ENCODE results near the gene EIF1. TPM values are rescaled to one million over a fixed set of nuclear protein-coding genes. Genes with fewer than 3 reads are reported as not detected.

The EIF1 gene
- total RNA-seq, 5 donors from 2014 or later (not counting 1 experiment from before 2014, with no cell fraction given): 962 to 2,431 (median 988) TPM

DNA sequence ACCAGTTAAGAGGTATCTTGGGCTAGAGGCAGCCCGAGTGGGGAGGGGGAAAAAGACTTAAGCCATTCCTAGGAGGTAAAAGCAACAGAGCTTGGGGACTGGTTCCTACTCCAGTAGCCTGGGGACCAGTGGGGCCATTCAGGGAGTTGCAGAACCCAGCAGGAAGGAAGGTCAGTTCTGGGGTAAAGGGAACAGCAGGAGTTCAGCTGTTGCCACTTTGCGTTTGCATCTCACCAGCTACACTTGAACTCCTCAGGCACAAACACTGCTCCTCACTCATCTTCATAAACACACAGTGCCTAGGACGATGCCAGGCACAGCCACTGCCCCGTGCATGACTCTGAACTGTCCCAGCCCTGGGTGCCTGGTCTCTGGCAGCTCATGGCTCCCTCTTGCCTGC is 41.8 kb downstream of the EIF1 start:
- Mint-ChIP-seq H3K27me3 (peaks cover 24 to 49% of the 10 kb centered on the region in 2 donors), H3K4me1 (peaks cover 0 to 9% (median 4%) of the 10 kb centered on the region in 3 donors), H3K9me3 (no peaks in the 10 kb centered on the region), H3K36me3 (no peaks in the 10 kb centered on the region), H3K27ac (no peak overlapping the region), H3K4me3 (no peak overlapping the region)
- no peak for DNase-seq
- H3K36me3 ChIP-seq (ENCODE audit: control insufficient read depth in 2 of 2, extremely low read depth in 1 of 2, insufficient read depth in 1 of 2, low read length in 1 of 2): no peaks in the 10 kb centered on the region
- POLR2A ChIA-PET: no interaction called here
- H3K27me3 ChIP-seq (replicated peaks in 1 of 2; ENCODE audit: control insufficient read depth in 2 of 2, extremely low read depth in 1 of 2, insufficient read depth in 2 of 2, low read length in 1 of 2): peaks cover 6 to 68% of the 10 kb centered on the region in 2 experiments
- CTCF ChIA-PET: interaction anchor here in 1 of 2 donors (1.1 kb wide), 1 partner anchor 31 kb away, joined by 3 read pairs; no protein-coding TSS in a partner anchor
- H3K4me3 ChIP-seq (ENCODE audit: control insufficient read depth in 1 of 2, extremely low read depth in 1 of 2, low read length in 1 of 2): no peak overlapping the region
- no peak overlapping the region for H3K27ac ChIP-seq (ENCODE audit: low read length)
- H3K9me3 ChIP-seq: no peaks in the 10 kb centered on the region
- 19% methylated on average over 3 of the region's 4 CpGs for WGBS (ENCODE audit: insufficient coverage)
- no peak for ATAC-seq (replicated peaks in 1 of 4)
- H3K4me1 ChIP-seq (ENCODE audit: control insufficient read depth in 1 of 2, extremely low read depth in 1 of 2, insufficient read depth in 2 of 2, low read length in 2 of 2): peaks cover 2 to 16% of the 10 kb centered on the region in 2 experiments

DNA sequence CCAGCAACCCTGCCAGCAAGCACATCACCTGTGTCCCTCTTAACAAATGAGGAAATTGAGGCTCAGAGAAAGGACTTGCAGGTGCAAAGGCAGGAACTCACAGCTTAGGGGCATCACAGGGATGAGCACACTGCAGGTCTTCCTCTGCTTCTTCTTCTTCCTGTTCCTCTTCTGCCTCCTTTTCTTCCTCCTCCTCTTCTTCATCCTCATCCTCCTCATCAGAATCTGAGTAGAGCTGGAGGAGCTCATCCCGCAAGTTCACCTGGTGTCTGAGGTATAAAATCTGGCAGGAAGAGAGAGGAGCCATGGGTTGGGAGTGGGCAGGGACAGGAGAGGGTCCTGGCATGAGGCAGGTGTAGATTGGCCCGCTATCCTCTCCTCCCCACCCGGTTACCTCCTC is 43.2 kb downstream of the EIF1 start:
- Mint-ChIP-seq H3K4me1 (peaks cover 0 to 9% (median 4%) of the 10 kb centered on the region in 3 donors), H3K36me3 (no peaks in the 10 kb centered on the region), H3K9me3 (no peaks in the 10 kb centered on the region), H3K27ac (no peak overlapping the region), H3K27me3 (peaks cover 36 to 58% of the 10 kb centered on the region in 2 donors), H3K4me3 (no peak overlapping the region)
- POLR2A ChIA-PET: no interaction called here
- Histone ChIP-seq H3K9me3 (no peaks in the 10 kb centered on the region), H3K36me3 (ENCODE audit: control insufficient read depth in 2 of 2, extremely low read depth in 1 of 2, insufficient read depth in 1 of 2, low read length in 1 of 2) (no peaks in the 10 kb centered on the region), H3K27ac (ENCODE audit: low read length) (no peak overlapping the region), H3K4me3 (ENCODE audit: control insufficient read depth in 1 of 2, extremely low read depth in 1 of 2, low read length in 1 of 2) (no peak overlapping the region), H3K4me1 (ENCODE audit: control insufficient read depth in 1 of 2, extremely low read depth in 1 of 2, insufficient read depth in 2 of 2, low read length in 2 of 2) (peaks cover 2 to 16% of the 10 kb centered on the region in 2 experiments), H3K27me3 (replicated peaks in 1 of 2; ENCODE audit: control insufficient read depth in 2 of 2, extremely low read depth in 1 of 2, insufficient read depth in 2 of 2, low read length in 1 of 2) (peaks cover 6 to 77% of the 10 kb centered on the region in 2 experiments)
- no peak for ATAC-seq (replicated peaks in 1 of 4)
- CTCF ChIA-PET: no interaction called here
- WGBS (ENCODE audit: insufficient coverage): no CpG with 5 or more reads among the region's 3 CpGs
- no peak for DNase-seq

DNA sequence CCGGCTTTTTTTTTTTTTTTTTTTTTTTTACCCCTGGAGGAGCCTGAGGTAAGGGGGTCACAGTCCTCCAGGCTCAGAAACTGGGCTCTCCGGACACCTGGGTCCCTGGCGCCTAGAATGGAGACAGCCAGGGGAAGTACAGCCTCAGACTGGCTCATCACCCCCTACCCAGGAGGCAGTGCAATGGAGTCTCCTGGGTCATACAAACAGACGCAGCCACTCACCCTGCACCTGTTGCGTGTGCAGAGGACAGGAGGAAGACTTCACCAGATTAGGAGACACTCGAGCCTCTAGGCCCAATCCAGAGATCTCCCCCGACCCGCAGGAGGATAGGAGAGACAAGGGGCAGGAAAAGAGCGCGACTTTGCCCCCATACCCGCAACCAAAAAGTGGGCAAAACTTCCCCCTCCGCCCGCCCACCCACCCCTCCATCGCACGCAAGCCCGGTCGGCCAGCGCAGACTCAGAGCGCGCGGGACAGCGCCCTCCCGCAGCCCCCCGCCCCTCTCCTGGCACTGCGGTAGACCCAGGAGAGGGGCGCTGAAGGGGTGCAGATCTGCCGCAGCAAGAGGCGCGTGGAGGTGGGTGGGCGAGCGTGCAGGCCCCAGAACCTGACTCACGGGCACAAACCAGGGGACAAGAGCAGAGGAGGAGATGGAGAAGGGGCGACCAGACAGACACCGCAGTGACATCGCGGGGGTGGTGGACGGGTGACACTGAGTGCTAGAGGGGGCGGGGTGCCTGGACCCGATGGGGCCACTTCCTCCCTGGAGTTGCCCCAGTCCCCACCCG is 44.9 kb downstream of the EIF1 start:
- H3K4me1 Mint-ChIP-seq: peaks cover 0 to 12% (median 4%) of the 10 kb centered on the region in 3 donors
- ChIA-PET CTCF (no interaction called here), POLR2A (no interaction called here)
- H3K9me3 Mint-ChIP-seq: no peaks in the 10 kb centered on the region
- H3K27ac Mint-ChIP-seq: no peak overlapping the region
- peak overlapping the region; percentile 32 to 62 (median 59) for H3K4me3 Mint-ChIP-seq
- H3K9me3 ChIP-seq: no peaks in the 10 kb centered on the region
- H3K27me3 ChIP-seq (replicated peaks in 1 of 2; ENCODE audit: control insufficient read depth in 2 of 2, extremely low read depth in 1 of 2, insufficient read depth in 2 of 2, low read length in 1 of 2): peaks cover 6 to 74% of the 10 kb centered on the region in 2 experiments
- WGBS (ENCODE audit: insufficient coverage): 13% methylated on average over 17 of the region's 40 CpGs
- H3K36me3 Mint-ChIP-seq: no peaks in the 10 kb centered on the region
- ATAC-seq (replicated peaks in 1 of 4) (no peak), DNase-seq (no peak)
- H3K4me1 ChIP-seq (ENCODE audit: control insufficient read depth in 1 of 2, extremely low read depth in 1 of 2, insufficient read depth in 2 of 2, low read length in 2 of 2): peaks cover 2 to 25% of the 10 kb centered on the region in 2 experiments
- peaks cover 45 to 65% of the 10 kb centered on the region in 2 donors for H3K27me3 Mint-ChIP-seq
- no peak overlapping the region for H3K27ac ChIP-seq (ENCODE audit: low read length)
- no peaks in the 10 kb centered on the region for H3K36me3 ChIP-seq (ENCODE audit: control insufficient read depth in 2 of 2, extremely low read depth in 1 of 2, insufficient read depth in 1 of 2, low read length in 1 of 2)
- H3K4me3 ChIP-seq (ENCODE audit: control insufficient read depth in 1 of 2, extremely low read depth in 1 of 2, low read length in 1 of 2): no peak overlapping the region

DNA sequence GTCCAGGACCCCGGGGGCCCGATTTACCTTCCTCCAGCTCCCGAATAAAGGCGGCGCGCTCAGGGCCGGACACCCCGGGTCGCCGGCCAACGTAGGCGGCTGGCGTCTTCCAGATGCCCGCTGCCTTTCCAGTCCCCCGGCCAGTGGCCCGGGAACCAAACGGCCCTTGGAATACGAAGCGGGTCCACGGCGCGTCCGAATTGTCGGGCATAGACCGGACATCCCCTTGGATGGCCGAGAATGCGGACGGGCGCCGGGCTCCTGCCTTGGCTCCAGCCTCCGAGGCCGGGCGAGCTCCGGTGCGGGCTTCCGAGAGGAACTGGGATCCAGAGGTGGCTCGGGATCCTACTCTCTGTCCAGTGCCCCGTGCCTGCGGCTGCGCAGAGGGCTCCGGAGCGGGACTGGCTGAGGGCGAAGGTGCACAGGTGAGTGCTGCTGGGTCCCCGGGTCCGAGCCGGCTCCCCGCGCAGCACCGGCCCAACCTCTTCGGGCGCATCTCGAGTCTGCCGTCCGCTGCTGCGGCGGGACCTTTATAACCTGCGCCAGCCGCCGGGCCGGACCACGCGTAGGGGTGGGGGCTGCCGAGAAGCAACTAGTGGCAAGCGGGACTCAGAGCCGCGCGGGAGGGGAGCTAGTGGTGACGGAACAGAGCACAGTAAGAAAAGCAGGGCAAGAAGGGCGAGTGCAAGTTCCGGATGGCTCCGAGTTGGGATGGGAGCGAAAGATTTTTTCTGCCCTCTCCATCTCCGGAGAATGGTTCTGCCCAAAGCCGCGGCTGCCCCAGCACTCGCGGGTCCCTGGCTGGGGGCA is 45.7 kb downstream of the EIF1 start, which contains the start of gene HAP1:
Gene HAP1, minus strand, starts transcription at position 505 of the 810 bp plus-strand sequence. Its CDS starts 9 bp downstream, at position 496.
- Mint-ChIP-seq H3K27me3 (peaks cover 45 to 63% of the 10 kb centered on the region in 2 donors), H3K4me3 (peak within 1 kb of the TSS; percentile 32 to 62 (median 59)), H3K36me3 (no peaks in the 10 kb centered on the region), H3K27ac (no peak within 1 kb of the TSS), H3K4me1 (peaks cover 0 to 12% (median 4%) of the 10 kb centered on the region in 3 donors), H3K9me3 (no peaks in the 10 kb centered on the region)
- H3K4me3 ChIP-seq (ENCODE audit: control insufficient read depth in 1 of 2, extremely low read depth in 1 of 2, low read length in 1 of 2): peak within 1 kb of the TSS; percentile 21 to 35
- no peaks in the 10 kb centered on the region for H3K9me3 ChIP-seq
- H3K27me3 ChIP-seq (replicated peaks in 1 of 2; ENCODE audit: control insufficient read depth in 2 of 2, extremely low read depth in 1 of 2, insufficient read depth in 2 of 2, low read length in 1 of 2): peaks cover 6 to 72% of the 10 kb centered on the region in 2 experiments
- peaks cover 2 to 25% of the 10 kb centered on the region in 2 experiments for H3K4me1 ChIP-seq (ENCODE audit: control insufficient read depth in 1 of 2, extremely low read depth in 1 of 2, insufficient read depth in 2 of 2, low read length in 2 of 2)
- peak in 2 of 4 experiments; percentile 13 to 20 for ATAC-seq (replicated peaks in 1 of 4)
- no peak within 1 kb of the TSS for H3K27ac ChIP-seq (ENCODE audit: low read length)
- peak in 6 of 35 experiments; percentile 6 to 19 (median 12) for DNase-seq
- ChIA-PET POLR2A (no interaction called here), CTCF (no interaction called here)
- WGBS (ENCODE audit: insufficient coverage): 3% methylated on average over 76 of the region's 77 CpGs
- H3K36me3 ChIP-seq (ENCODE audit: control insufficient read depth in 2 of 2, extremely low read depth in 1 of 2, insufficient read depth in 1 of 2, low read length in 1 of 2): no peaks in the 10 kb centered on the region

DNA sequence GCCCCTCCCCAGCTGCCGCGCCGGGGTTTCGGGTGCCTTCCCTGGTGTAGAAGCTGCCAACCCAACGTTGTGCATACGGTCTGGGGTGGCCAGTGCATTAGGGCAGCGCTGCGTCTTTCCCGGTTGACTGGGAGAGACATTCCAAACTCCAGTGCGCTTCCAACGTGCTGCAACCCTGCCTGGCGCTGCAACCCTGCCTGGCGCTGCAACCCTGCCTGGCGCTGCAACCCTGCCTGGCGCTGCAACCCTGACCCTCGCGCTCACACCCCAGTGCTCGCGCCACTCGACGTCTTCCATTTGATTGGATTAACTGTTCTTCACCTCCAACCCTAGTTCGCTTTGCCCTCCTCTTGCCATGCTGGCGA is 46.2 kb downstream of the EIF1 start:
- DNase-seq (no peak), ATAC-seq (replicated peaks in 1 of 4) (no peak)
- peaks cover 45 to 63% of the 10 kb centered on the region in 2 donors for H3K27me3 Mint-ChIP-seq
- peak overlapping the region; percentile 21 to 35 for H3K4me3 ChIP-seq (ENCODE audit: control insufficient read depth in 1 of 2, extremely low read depth in 1 of 2, low read length in 1 of 2)
- POLR2A ChIA-PET: no interaction called here
- H3K4me1 Mint-ChIP-seq: peaks cover 0 to 12% (median 4%) of the 10 kb centered on the region in 3 donors
- CTCF ChIA-PET: no interaction called here
- no peak overlapping the region for H3K27ac Mint-ChIP-seq
- H3K4me1 ChIP-seq (ENCODE audit: control insufficient read depth in 1 of 2, extremely low read depth in 1 of 2, insufficient read depth in 2 of 2, low read length in 2 of 2): peaks cover 2 to 25% of the 10 kb centered on the region in 2 experiments
- no peak overlapping the region for H3K27ac ChIP-seq (ENCODE audit: low read length)
- H3K4me3 Mint-ChIP-seq: peak overlapping the region in 1 of 3 donors; percentile 59
- no peaks in the 10 kb centered on the region for H3K9me3 Mint-ChIP-seq
- no peaks in the 10 kb centered on the region for H3K36me3 Mint-ChIP-seq
- WGBS (ENCODE audit: insufficient coverage): 5% methylated on average over 23 of the region's 23 CpGs
- H3K9me3 ChIP-seq: no peaks in the 10 kb centered on the region
- peaks cover 6 to 72% of the 10 kb centered on the region in 2 experiments for H3K27me3 ChIP-seq (replicated peaks in 1 of 2; ENCODE audit: control insufficient read depth in 2 of 2, extremely low read depth in 1 of 2, insufficient read depth in 2 of 2, low read length in 1 of 2)
- no peaks in the 10 kb centered on the region for H3K36me3 ChIP-seq (ENCODE audit: control insufficient read depth in 2 of 2, extremely low read depth in 1 of 2, insufficient read depth in 1 of 2, low read length in 1 of 2)

DNA sequence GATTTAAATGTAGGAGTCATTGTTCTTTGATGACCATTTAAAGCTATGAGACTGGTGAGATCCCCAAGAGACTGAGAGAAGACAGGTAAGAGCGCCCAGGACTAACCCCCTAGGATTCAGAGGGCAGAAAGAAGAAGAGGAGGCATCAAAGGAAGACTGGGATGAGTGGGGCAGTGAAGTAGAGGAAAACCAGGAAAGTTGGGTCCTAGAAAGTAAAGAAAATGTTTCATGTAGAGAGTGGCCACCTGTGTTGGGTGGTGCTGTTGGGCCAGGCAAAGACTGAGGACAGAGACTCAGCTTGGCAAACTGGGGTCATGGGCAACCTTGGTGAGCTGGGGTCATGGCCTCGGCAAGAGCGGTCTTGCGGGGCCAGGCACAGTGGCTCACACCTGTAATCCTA is 47.1 kb downstream of the EIF1 start:
- 82% methylated on average over 4 of the region's 4 CpGs for WGBS (ENCODE audit: insufficient coverage)

More for the DNA sequence above, 47.1 kb downstream of the EIF1 start:
- no peak overlapping the region for H3K4me3 ChIP-seq (ENCODE audit: control insufficient read depth in 1 of 2, extremely low read depth in 1 of 2, low read length in 1 of 2)
- ChIA-PET CTCF (interaction anchor here (0.5 to 0.6 kb wide), 2 partner anchors 52 to 76 kb away, joined by 3 read pairs; partner anchors contain the start of gene P3H4 (in 1 of the 2)), POLR2A (no interaction called here)
- no peaks in the 10 kb centered on the region for H3K9me3 ChIP-seq
- no peak overlapping the region for H3K27ac ChIP-seq (ENCODE audit: low read length)
- H3K4me1 ChIP-seq (ENCODE audit: control insufficient read depth in 1 of 2, extremely low read depth in 1 of 2, insufficient read depth in 2 of 2, low read length in 2 of 2): peaks cover 2 to 25% of the 10 kb centered on the region in 2 experiments
- Mint-ChIP-seq H3K9me3 (no peaks in the 10 kb centered on the region), H3K27me3 (peaks cover 45 to 57% of the 10 kb centered on the region in 2 donors), H3K4me1 (peaks cover 0 to 12% (median 4%) of the 10 kb centered on the region in 3 donors), H3K36me3 (no peaks in the 10 kb centered on the region), H3K4me3 (no peak overlapping the region), H3K27ac (peak overlapping the region in 1 of 2 donors; percentile 37)
- peaks cover 3 to 70% of the 10 kb centered on the region in 2 experiments for H3K27me3 ChIP-seq (replicated peaks in 1 of 2; ENCODE audit: control insufficient read depth in 2 of 2, extremely low read depth in 1 of 2, insufficient read depth in 2 of 2, low read length in 1 of 2)
- ATAC-seq (replicated peaks in 1 of 4) (no peak), DNase-seq (no peak)
- no peaks in the 10 kb centered on the region for H3K36me3 ChIP-seq (ENCODE audit: control insufficient read depth in 2 of 2, extremely low read depth in 1 of 2, insufficient read depth in 1 of 2, low read length in 1 of 2)
